Right lobe of liver (tissue), 6 donors: ENCODE measurements around the gene SLC8A2. TPM values are rescaled to one million over a fixed set of nuclear protein-coding genes. Genes with fewer than 3 reads are reported as not detected.

ENCODE experiments used
- ATAC-seq, 4 donors: fragments of 200-7000 bp; cut with Tn5 transposase; one replicate each; pipeline ENCODE4 v1.9.1; 2020; ENCODE audit warnings: mild to moderate bottlenecking in 4 of 4, moderate library complexity in 4 of 4
- DNase-seq, 3 donors: peaks; one replicate each; pipeline ENCODE4 v3.0.0-alpha.2; 2020
- H3K27ac ChIP-seq, 3 donors: fragments of 200-600 bp; one replicate each; pipeline ENCODE4 v1.8.0; 2022
- H3K27me3 ChIP-seq, 2 donors: fragments of 200-600 bp; one replicate each; pipeline ENCODE4 v1.8.0; 2022
- H3K36me3 ChIP-seq, 4 donors: fragments of 200-600 bp; sonication (generic) in 1 of 4; one replicate each; pipeline versions ENCODE4 v1.5.1 to v1.8.0; 2017 to 2022; ENCODE audit warnings: control low read depth in 1 of 4
- H3K4me1 ChIP-seq, 4 donors: fragments of 200-600 bp; sonication (generic) in 1 of 4; one replicate each; pipeline versions ENCODE4 v1.5.1 to v1.8.0; 2017 to 2022; ENCODE audit warnings: control low read depth in 1 of 4
- H3K4me3 ChIP-seq, 3 donors: fragments of 200-600 bp; one replicate each; pipeline ENCODE4 v1.8.0; 2022
- H3K9me3 ChIP-seq, 4 donors: fragments of 200-600 bp; sonication (generic) in 1 of 4; one replicate each; pipeline versions ENCODE4 v1.5.1 to v1.8.0; 2017 to 2022; ENCODE audit warnings: control low read depth in 1 of 4
- CTCF ChIP-seq, 4 donors: fragments of 200-600 bp in 3 of 4; fragments of 450-650 bp in 1 of 4; IDR thresholded peaks; one replicate each; pipeline versions ENCODE4 v1.5.1 to v1.8.0; 2016 to 2022; ENCODE audit warnings: antibody characterized with exemption in 4 of 4, mild to moderate bottlenecking in 2 of 4
- POLR2A ChIP-seq: fragments of 450-650 bp; IDR thresholded peaks from one replicate; pipeline ENCODE4 v1.6.1; 2017; ENCODE audit warnings: antibody characterized with exemption, mild to moderate bottlenecking
- WGBS: methylation state at CpG from one replicate; pipeline ENCODE4 v1.1.6; 2018; ENCODE audit warnings: low coverage, low lambda C conversion rate; ENCODE audit not compliant: insufficient coverage; ENCODE audit errors: missing lambda C conversion rate; 5-methylcytosine and 5-hydroxymethylcytosine counted together
- intact Hi-C, 2 donors: fragments of 100-400 bp; cut with DNase I; formaldehyde crosslinking; loops; one replicate each; pipeline versions ENCODE4 v1.11.2 to v1.14.1; 2022
- total RNA-seq, 6 experiments: library from RNA; depleted of rRNA in 2 of 6; stranded (reverse); fragments of >200 nt in 2 of 6; fragmentation: NEBNext Ultra II Directional in 3 of 6; extraction: Animal tissue kit (Norgen Biotek cat#: 25700) in 3 of 6; gene quantifications; one replicate each; pipeline versions ENCODE4 v1.1.0 to v1.2.4, GENCODE V29; 2016 to 2023
- donor health status: DM: no; HTN: yes; CAD: no.
- donor health status: DM: no; HTN: no; CAD: no.
- donor health status: DM: no; HTN: no; CAD: no.
- donor health status: DM: no; HTN: yes; CAD: no.
- donor health status: DM: no; HTN: yes; CAD: no.

Gene SLC8A2
- total RNA-seq, 6 experiments from 2014 or later: 0.13 TPM; not detected in 5

GRCh38 chr19:47469719-47470118, 2.0 kb downstream of the SLC8A2 start:
- H3K27me3 ChIP-seq: no peaks in the 10 kb centered on the region
- H3K27ac ChIP-seq: no peak overlapping the region
- no peaks in the 10 kb centered on the region for H3K4me1 ChIP-seq
- ATAC-seq (no peak), DNase-seq (peak in 1 of 3 donors; percentile 24)
- TF ChIP-seq CTCF (IDR thresholded peaks at IDR 0.05) (no peak), POLR2A (no peak)
- H3K4me3 ChIP-seq: no peak overlapping the region
- H3K9me3 ChIP-seq: no peaks in the 10 kb centered on the region
- intact Hi-C loops: no loop called here
- 13% methylated on average over 6 of the region's 12 CpGs for WGBS
- no peaks in the 10 kb centered on the region for H3K36me3 ChIP-seq

DNA sequence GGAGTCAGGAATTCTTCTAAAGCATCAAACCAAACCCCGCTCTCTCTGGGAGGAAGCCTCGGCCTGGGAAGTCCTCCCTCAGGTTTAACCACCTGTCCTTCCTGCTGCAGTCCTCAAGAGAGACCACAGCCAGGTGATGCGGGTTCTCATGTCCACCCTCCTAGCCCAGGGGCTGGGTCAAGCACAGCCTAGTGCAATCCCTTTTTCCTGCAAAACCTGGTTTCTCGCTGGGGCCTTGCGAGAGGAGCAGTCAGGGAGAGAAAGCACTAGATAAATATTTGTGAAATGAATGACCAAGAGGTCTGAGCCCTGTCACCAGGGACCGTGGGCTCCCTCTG, 2.4 kb downstream of the SLC8A2 start:
- WGBS: 5% methylated on average over 3 of the region's 6 CpGs
- intact Hi-C loops: no loop called here

DNA sequence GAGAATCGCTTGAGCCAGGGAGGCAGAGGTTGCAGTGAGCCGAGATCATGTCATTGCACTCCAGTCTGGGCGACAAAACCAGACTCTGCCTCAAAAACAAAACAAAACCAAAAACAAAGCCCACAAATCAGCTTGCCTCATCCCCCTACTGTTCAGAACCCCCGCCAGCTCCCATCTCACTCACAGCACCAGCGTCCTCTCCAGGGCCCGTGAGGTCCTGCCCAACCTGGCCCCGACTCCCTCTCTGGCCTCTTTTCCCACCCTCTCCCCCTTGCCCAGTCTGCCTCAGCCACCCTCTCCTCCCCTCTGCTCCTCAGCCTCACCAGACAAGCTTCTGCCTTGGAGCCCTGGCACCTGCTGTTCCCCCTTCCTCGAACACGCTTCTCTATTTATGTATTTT, 3.8 kb downstream of the SLC8A2 start:
- DNase-seq (peak in 1 of 3 donors; percentile 21), ATAC-seq (no peak)
- H3K4me1 ChIP-seq: no peaks in the 10 kb centered on the region
- H3K9me3 ChIP-seq: no peaks in the 10 kb centered on the region
- H3K27ac ChIP-seq: no peak overlapping the region
- H3K36me3 ChIP-seq: no peaks in the 10 kb centered on the region
- 38% methylated on average over 9 of the region's 9 CpGs for WGBS
- TF ChIP-seq CTCF (IDR thresholded peaks at IDR 0.05): no peak
- no peak for TF ChIP-seq POLR2A
- no peaks in the 10 kb centered on the region for H3K27me3 ChIP-seq
- no peak overlapping the region for H3K4me3 ChIP-seq
- intact Hi-C loops: no loop called here

More for the DNA sequence above, 2.4 kb downstream of the SLC8A2 start:
- Histone ChIP-seq H3K27me3 (no peaks in the 10 kb centered on the region), H3K9me3 (no peaks in the 10 kb centered on the region), H3K27ac (no peak overlapping the region), H3K4me1 (no peaks in the 10 kb centered on the region), H3K4me3 (no peak overlapping the region), H3K36me3 (no peaks in the 10 kb centered on the region)
- peak in 1 of 3 donors; percentile 23 for DNase-seq
- ATAC-seq: no peak
- TF ChIP-seq POLR2A (no peak), CTCF (IDR thresholded peaks at IDR 0.05) (no peak)

DNA sequence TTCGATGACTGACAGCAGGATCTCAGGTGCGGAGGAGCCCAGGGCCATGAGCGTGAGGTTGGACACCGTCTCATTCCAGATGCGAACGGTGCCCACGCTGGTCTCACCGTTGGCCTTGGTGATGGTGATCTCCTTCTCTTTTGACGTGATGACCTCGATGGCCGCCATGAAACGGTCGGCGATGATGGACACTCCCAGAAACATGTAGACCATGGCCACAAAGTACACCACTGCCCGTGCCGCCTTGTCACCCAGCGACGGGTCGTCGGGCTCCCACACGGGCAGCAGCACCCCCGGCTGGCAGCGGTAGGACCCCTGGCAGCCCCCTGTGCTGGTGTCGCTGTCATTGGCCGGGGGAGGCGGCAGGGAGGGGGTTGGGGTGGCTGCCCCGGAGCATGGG, 5.7 kb downstream of the SLC8A2 start:
- intact Hi-C loops: no loop called here
- Histone ChIP-seq H3K27me3 (no peaks in the 10 kb centered on the region), H3K36me3 (no peaks in the 10 kb centered on the region), H3K4me3 (no peak overlapping the region), H3K9me3 (no peaks in the 10 kb centered on the region), H3K27ac (no peak overlapping the region), H3K4me1 (no peaks in the 10 kb centered on the region)
- DNase-seq: no peak
- no peak for TF ChIP-seq CTCF (IDR thresholded peaks at IDR 0.05)
- TF ChIP-seq POLR2A: no peak
- no peak for ATAC-seq
- 61% methylated on average over 6 of the region's 27 CpGs for WGBS
